Bronchial epithelial cell (primary cell): ENCODE results near the gene HYAL4. TPM values are rescaled to one million over a fixed set of nuclear protein-coding genes. Genes with fewer than 3 reads are reported as not detected.

ENCODE experiments used
- DNase-seq: peaks from one replicate; pipeline ENCODE4 v3.0.0-alpha.2; 2010; ENCODE audit warnings: low read depth
- FAIRE-seq: peaks from 2 replicates; lab custom pipeline; 2011; peaks lifted over from hg19 to GRCh38; lab: Jason Lieb, UNC
- H3K27me3 ChIP-seq: 2 replicates; pipeline ENCODE4 v1.5.1; 2011; ENCODE audit warnings: low read length; ENCODE audit not compliant: control insufficient read depth, insufficient read depth
- H3K36me3 ChIP-seq: 2 replicates; pipeline ENCODE4 v1.5.1; 2011; ENCODE audit warnings: low read length; ENCODE audit not compliant: control insufficient read depth, insufficient read depth
- H3K4me3 ChIP-seq: 2 replicates; pipeline ENCODE4 v1.5.1; 2011; ENCODE audit warnings: mild to moderate bottlenecking, low read depth, low read length, control low read depth
- CTCF ChIP-seq: IDR thresholded peaks from 2 replicates; pipeline ENCODE4 v1.5.1; 2011; ENCODE audit warnings: mild to moderate bottlenecking, moderate library complexity, low read length, control low read depth, inconsistent platforms; ENCODE audit not compliant: insufficient read depth, severe bottlenecking
- total RNA-seq: library from RNA; depleted of rRNA; stranded (reverse); fragments of >200 nt; gene quantifications from 2 replicates; pipeline ENCODE4 v1.2.1, GENCODE V29; 2014

HYAL4 gene
- total RNA-seq, 1 donor from 2014 or later: under 0.01 TPM

DNA sequence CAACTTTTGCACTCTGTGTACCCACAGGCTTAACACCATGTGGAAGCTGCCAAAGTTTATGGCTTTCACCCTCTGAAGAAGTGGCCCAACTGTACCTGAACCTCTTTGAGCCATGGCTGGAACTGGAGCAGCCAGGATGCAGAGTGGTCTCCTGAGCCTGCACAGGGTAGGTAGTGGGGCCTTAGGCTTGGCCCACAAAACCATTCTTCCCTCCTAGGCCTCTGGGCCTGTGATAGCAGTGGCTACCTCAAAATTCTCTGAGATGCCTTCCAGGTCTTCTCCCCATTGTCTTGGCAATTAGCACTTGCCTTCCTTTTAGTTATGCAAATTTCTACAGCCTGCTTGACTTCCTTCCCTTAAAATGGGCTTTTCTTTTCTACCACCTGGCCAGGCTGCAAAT lies 60.7 kb downstream of the HYAL4 start:
- no peaks in the 10 kb centered on the region for H3K27me3 ChIP-seq
- H3K4me3 ChIP-seq: no peak overlapping the region
- no peaks in the 10 kb centered on the region for H3K36me3 ChIP-seq
- FAIRE-seq (no peak), DNase-seq (no peak)
- TF ChIP-seq CTCF: no peak

DNA sequence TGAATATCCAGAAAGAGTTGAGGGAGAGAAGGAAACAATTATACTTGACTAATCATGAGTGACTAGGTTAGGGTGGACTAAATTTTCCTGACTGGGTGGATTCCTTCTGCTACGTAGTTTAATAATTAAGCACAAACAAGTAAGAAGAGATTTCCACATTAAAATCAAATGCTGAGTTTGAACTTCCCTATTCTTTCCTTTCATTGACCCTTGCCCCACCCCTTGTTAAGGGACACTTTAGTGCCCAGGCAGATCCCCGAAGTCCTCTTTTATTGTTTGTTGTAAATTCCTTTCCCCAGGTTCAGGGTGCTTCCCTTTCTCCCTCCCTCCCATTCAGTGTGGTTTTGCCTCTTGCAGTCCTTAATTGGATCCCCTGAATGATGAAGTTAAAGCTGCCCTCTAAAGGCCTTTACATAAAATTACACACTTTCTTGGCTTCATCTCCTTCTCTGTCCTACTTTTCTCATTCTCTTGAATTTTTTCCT lies 71.3 kb downstream of the HYAL4 start:
- DNase-seq (peak; percentile 51), FAIRE-seq (no peak)
- H3K4me3 ChIP-seq: no peak overlapping the region
- peak; percentile 45 for TF ChIP-seq CTCF
- no peaks in the 10 kb centered on the region for H3K36me3 ChIP-seq
- H3K27me3 ChIP-seq: no peaks in the 10 kb centered on the region

DNA sequence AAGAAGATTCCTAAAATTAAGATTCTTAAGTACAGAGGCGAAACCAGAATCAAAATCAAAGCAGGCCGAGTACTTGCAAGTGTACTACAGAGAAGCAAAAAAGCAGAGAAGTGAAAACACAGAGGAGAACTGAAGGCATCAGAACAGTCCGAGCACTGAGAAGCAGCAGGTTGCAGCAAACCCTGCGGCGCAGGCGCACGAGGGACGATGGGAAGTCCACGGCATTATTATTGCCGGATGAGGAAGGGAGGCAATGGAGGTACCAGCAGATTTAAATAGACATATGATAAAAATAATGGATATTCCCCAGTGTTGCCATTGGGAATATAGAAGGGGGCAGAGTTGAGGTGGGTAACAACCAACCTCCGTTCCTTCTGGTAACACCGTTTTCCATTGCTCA lies 72.9 kb downstream of the HYAL4 start:
- TF ChIP-seq CTCF: no peak
- no peaks in the 10 kb centered on the region for H3K27me3 ChIP-seq
- H3K4me3 ChIP-seq: no peak overlapping the region
- FAIRE-seq (no peak), DNase-seq (no peak)
- H3K36me3 ChIP-seq: no peaks in the 10 kb centered on the region

DNA sequence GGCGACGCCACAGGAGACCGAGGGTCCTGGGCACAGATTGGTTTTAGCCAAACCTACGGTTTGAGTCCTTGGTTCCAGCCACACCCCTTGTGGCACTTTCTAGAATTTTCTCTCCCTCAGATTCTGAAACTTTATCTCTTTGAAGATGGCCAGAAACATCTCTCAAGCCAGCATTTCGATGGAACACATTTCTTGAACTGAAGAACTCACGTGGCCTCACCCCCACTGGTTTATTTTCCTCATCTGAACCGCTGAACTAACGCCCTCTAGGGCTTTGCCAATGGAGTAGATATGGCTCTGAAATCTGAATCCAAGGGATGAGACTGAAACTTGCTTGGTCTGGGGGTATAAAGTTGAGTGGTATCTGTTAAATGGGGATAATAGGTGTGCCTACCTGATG lies 73.3 kb downstream of the HYAL4 start:
- no peak for TF ChIP-seq CTCF
- no peak for FAIRE-seq
- no peaks in the 10 kb centered on the region for H3K36me3 ChIP-seq
- DNase-seq: no peak
- no peaks in the 10 kb centered on the region for H3K27me3 ChIP-seq
- no peak overlapping the region for H3K4me3 ChIP-seq

GRCh38 chr7:123923599-123923998 lies 78.6 kb downstream of the HYAL4 start:
- TF ChIP-seq CTCF: no peak
- Histone ChIP-seq H3K4me3 (no peak overlapping the region), H3K36me3 (no peaks in the 10 kb centered on the region), H3K27me3 (no peaks in the 10 kb centered on the region)
- no peak for DNase-seq
- FAIRE-seq: no peak

DNA sequence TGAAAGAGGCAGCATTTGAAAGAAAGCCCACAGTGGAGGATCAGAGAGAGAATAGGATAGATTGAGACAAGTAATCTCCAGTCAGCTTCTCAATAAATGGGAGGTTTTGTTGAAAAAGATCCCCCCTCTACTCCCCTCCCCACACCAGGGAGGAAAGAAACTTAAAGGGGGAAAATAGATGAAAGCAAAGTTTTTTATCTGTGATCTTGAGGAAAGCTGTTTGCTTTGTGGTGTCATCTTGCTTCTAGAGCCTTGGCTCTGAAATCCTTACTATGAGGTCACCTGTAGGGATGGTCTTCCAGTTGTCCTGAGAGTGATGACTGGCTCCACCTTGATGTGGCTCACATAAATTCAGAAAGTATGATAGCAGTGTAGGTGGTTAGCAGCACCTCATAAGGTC lies 80.0 kb downstream of the HYAL4 start, which contains the start of gene SPAM1:
Gene SPAM1, plus strand, starts transcription at position 301 of the 400 bp plus-strand sequence. CDS start 28,330 bp downstream, outside the sequence.
- DNase-seq (no peak), FAIRE-seq (no peak)
- no peak for TF ChIP-seq CTCF
- Histone ChIP-seq H3K27me3 (no peaks in the 10 kb centered on the region), H3K36me3 (no peaks in the 10 kb centered on the region), H3K4me3 (no peak within 1 kb of the TSS)

Other genes with a start within 250 kb of the HYAL4 start
- not detected in 2 replicates for gene ASB15, start 243.3 kb upstream of the HYAL4 start, total RNA-seq
- gene LMOD2, start 189.3 kb upstream of the HYAL4 start, total RNA-seq: not detected in 2 replicates
- 15.0 and 24.3 TPM in 2 replicates for gene WASL, start 96.2 kb upstream of the HYAL4 start, total RNA-seq
- not detected in 2 replicates for gene SPAM1, start 80.1 kb downstream of the HYAL4 start, total RNA-seq
- not detected in 2 replicates for gene TMEM229A, start 187.9 kb downstream of the HYAL4 start, total RNA-seq